ENCODE data around the gene NECTIN1. TPM values are rescaled to one million over a fixed set of nuclear protein-coding genes. Genes with fewer than 3 reads are reported as not detected.

Gene NECTIN1
- total and polyA plus RNA-seq, 2 of the 13 experiments (the other 11 are each of a cell fraction or from before 2014, with no cell fraction given) = 3.9 to 7.3 TPM

DNA sequence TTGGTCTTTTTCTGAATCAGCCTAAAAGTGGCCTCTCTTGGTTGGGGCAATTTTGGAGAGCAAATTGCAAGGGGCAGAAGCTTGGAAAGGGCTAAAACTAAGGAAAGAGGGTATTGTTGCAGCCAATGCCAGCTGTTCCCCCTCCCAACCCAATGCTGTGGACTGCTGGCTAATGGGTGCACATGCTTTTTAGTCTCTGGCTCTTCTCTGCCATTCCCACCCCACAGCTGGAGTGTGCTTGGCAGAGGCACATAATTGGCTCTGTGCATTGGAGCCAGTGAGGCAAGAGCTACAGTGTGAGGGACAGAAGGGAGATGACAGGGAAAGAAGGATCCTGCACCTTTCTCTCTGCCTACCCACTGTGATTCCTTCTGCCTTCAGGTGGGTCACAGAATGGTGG lies 140.0 kb downstream of the NECTIN1 start:
- in situ Hi-C loops (cut with HindIII; ENCODE audit: extremely low pct_ligation_motif_present, low pct_unique_long_range_greater_than_20kb) = no loop called here
- H3K4me2 ChIP-seq (ENCODE audit: low read depth, low read length) = no peak overlapping the region
- DNase-seq (ENCODE audit: low spot score) (no peak), ATAC-seq (no peak), FAIRE-seq (no peak)
- no peak overlapping the region for H3K4me3 ChIP-seq (replicated peaks in 1 of 3; ENCODE audit: insufficient read depth in 1 of 3, low read depth in 2 of 3, low read length in 3 of 3)
- H3K79me2 ChIP-seq (ENCODE audit: insufficient read depth, low read length) = no peaks in the 10 kb centered on the region
- no peak overlapping the region for H2AFZ ChIP-seq (ENCODE audit: low read length)
- no peak overlapping the region for H3K27ac ChIP-seq (ENCODE audit: extremely low read length, insufficient read depth, low read length)
- no peaks in the 10 kb centered on the region for H3K9me3 ChIP-seq (ENCODE audit: low read length)
- peaks cover 18% of the 10 kb centered on the region for H3K4me1 ChIP-seq (ENCODE audit: insufficient read depth, low read length)
- peaks cover 6 to 27% of the 10 kb centered on the region in 2 experiments; a peak in 4 of 5 replicates for H3K27me3 ChIP-seq (ENCODE audit: control insufficient read depth in 1 of 2, insufficient read depth in 2 of 2, low read length in 2 of 2)
- BruUV-seq (replicated peaks) = no TSS peak
- no peaks in the 10 kb centered on the region for H3K36me3 ChIP-seq (replicated peaks in 1 of 2; ENCODE audit: control insufficient read depth in 1 of 2, insufficient read depth in 2 of 2, low read length in 2 of 2)
- 0 out of 2 replicates have a peak, but pooled peaks cover 3% of the 10 kb centered on the region for H4K20me1 ChIP-seq (ENCODE audit: insufficient read depth, low read length)
- ChIA-PET CTCF (ENCODE audit: low intra/inter-chr PET ratio, low total read pairs) (no interaction called here), POLR2A (no interaction called here)
- intact Hi-C loops (cut with micrococcal nuclease; ENCODE audit: unreplicated experiment) = no loop called here
- no peak overlapping the region for H3K9ac ChIP-seq (ENCODE audit: insufficient read depth, low read depth, low read length)
- TF ChIP-seq, protein P1, sequence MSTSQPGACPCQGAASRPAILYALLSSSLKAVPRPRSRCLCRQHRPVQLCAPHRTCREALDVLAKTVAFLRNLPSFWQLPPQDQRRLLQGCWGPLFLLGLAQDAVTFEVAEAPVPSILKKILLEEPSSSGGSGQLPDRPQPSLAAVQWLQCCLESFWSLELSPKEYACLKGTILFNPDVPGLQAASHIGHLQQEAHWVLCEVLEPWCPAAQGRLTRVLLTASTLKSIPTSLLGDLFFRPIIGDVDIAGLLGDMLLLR (CRISPR knock-in tag; IDR thresholded peaks at IDR 0.05) = no peak
- TF ChIP-seq, protein P2, sequence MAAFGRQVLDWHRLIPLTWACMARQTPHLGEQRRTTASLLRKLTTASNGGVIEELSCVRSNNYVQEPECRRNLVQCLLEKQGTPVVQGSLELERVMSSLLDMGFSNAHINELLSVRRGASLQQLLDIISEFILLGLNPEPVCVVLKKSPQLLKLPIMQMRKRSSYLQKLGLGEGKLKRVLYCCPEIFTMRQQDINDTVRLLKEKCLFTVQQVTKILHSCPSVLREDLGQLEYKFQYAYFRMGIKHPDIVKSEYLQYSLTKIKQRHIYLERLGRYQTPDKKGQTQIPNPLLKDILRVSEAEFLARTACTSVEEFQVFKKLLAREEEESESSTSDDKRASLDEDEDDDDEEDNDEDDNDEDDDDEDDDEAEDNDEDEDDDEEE (CRISPR knock-in tag; IDR thresholded peaks at IDR 0.05) = no peak
- no peak for TF ChIP-seq RBFOX2 (IDR thresholded peaks at IDR 0.05; ENCODE audit: low read depth, low read length)
- TF ChIP-seq, protein P3, sequence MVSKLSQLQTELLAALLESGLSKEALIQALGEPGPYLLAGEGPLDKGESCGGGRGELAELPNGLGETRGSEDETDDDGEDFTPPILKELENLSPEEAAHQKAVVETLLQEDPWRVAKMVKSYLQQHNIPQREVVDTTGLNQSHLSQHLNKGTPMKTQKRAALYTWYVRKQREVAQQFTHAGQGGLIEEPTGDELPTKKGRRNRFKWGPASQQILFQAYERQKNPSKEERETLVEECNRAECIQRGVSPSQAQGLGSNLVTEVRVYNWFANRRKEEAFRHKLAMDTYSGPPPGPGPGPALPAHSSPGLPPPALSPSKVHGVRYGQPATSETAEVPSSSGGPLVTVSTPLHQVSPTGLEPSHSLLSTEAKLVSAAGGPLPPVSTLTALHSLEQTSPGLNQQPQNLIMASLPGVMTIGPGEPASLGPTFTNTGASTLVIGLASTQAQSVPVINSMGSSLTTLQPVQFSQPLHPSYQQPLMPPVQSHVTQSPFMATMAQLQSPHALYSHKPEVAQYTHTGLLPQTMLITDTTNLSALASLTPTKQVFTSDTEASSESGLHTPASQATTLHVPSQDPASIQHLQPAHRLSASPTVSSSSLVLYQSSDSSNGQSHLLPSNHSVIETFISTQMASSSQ (IDR thresholded peaks at IDR 0.05; ENCODE audit: low read depth) = no peak
- TF ChIP-seq, protein P3 (CRISPR knock-in tag; IDR thresholded peaks at IDR 0.05; ENCODE audit: borderline replicate concordance) = no peak
- TF ChIP-seq EED (CRISPR knock-in tag; IDR thresholded peaks at IDR 0.05) = no peak
- no peak for TF ChIP-seq ERF (CRISPR knock-in tag; IDR thresholded peaks at IDR 0.05)
- TF ChIP-seq HMG20A (CRISPR knock-in tag; IDR thresholded peaks at IDR 0.05; ENCODE audit: borderline replicate concordance) = no peak
- no peak for TF ChIP-seq MTA3 (CRISPR knock-in tag; IDR thresholded peaks at IDR 0.05)
- no peak for TF ChIP-seq POGZ (CRISPR knock-in tag; IDR thresholded peaks at IDR 0.05)
- TF ChIP-seq FOXJ3 (CRISPR knock-in tag; IDR thresholded peaks at IDR 0.05; ENCODE audit: borderline replicate concordance) = no peak
- TF ChIP-seq IKZF4 (CRISPR knock-in tag; IDR thresholded peaks at IDR 0.05; ENCODE audit: borderline replicate concordance, low read depth, not compliant biosample characterization) = no peak
- no peak for TF ChIP-seq TAF1 (CRISPR knock-in tag; IDR thresholded peaks at IDR 0.05)
- TF ChIP-seq, protein P4, sequence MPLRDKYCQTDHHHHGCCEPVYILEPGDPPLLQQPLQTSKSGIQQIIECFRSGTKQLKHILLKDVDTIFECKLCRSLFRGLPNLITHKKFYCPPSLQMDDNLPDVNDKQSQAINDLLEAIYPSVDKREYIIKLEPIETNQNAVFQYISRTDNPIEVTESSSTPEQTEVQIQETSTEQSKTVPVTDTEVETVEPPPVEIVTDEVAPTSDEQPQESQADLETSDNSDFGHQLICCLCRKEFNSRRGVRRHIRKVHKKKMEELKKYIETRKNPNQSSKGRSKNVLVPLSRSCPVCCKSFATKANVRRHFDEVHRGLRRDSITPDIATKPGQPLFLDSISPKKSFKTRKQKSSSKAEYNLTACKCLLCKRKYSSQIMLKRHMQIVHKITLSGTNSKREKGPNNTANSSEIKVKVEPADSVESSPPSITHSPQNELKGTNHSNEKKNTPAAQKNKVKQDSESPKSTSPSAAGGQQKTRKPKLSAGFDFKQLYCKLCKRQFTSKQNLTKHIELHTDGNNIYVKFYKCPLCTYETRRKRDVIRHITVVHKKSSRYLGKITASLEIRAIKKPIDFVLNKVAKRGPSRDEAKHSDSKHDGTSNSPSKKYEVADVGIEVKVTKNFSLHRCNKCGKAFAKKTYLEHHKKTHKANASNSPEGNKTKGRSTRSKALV (CRISPR knock-in tag; IDR thresholded peaks at IDR 0.05) = no peak
- TF ChIP-seq YY1 (IDR thresholded peaks at IDR 0.05; ENCODE audit: insufficient read depth, insufficient replicate concordance, low read depth, low read length) = no peak
- no peak for TF ChIP-seq FOSL1 (CRISPR knock-in tag; IDR thresholded peaks at IDR 0.05; ENCODE audit: borderline replicate concordance)

Data from HepG2 (cell line).